ENCODE results near the gene GYPC. TPM values are rescaled to one million over a fixed set of nuclear protein-coding genes. Genes with fewer than 3 reads are reported as not detected.

The GYPC gene
- total RNA-seq, 1 experiment from 2014 or later, result 13.6 TPM

GRCh38 chr2:126676221-126677175 lies 20.5 kb downstream of the GYPC start:
- no peak for DNase-seq

More at GRCh38 chr2:126676221-126677175, 20.5 kb downstream of the GYPC start:
- Mint-ChIP-seq H3K9me3 (peaks cover 23 to 25% of the 10 kb centered on the region in 2 experiments), H3K4me1 (no peaks in the 10 kb centered on the region), H3K27me3 (ENCODE audit: low read depth) (no peaks in the 10 kb centered on the region; the same call in none of the 2 replicates), H3K4me3 (no peak overlapping the region; a peak in 1 of 5 replicates), H3K36me3 (ENCODE audit: insufficient read depth in 1 of 3, low read depth in 3 of 3) (peaks cover 13 to 31% (median 20%) of the 10 kb centered on the region in 3 experiments), H3K27ac (no peak overlapping the region)
- Histone ChIP-seq H2BK20ac (ENCODE audit: low read depth, low read length, poor library complexity, severe bottlenecking) (no peak overlapping the region), H3K23ac (ENCODE audit: insufficient read length, low read depth, low read length) (no peak overlapping the region), H2AK5ac (ENCODE audit: insufficient read length, low read length) (no peak overlapping the region), H3K56ac (ENCODE audit: insufficient read length, low read depth, low read length) (no peak overlapping the region), H2BK12ac (ENCODE audit: insufficient read length, low read depth, low read length) (no peak overlapping the region), H2BK15ac (ENCODE audit: low read depth, low read length) (no peak overlapping the region), H3K4me1 (ENCODE audit: insufficient read depth, low read length) (no peaks in the 10 kb centered on the region), H3K9me3 (ENCODE audit: control insufficient read depth, low read depth, low read length) (peaks cover 9% of the 10 kb centered on the region), H4K20me1 (ENCODE audit: control insufficient read depth, insufficient read depth, insufficient read length) (no peaks in the 10 kb centered on the region), H4K8ac (replicated peaks; ENCODE audit: insufficient read length, low read depth, low read length) (no peak overlapping the region), H3K4me2 (ENCODE audit: insufficient read depth, insufficient read length, low read length) (no peak overlapping the region), H2BK120ac (ENCODE audit: low read depth, low read length, poor library complexity, severe bottlenecking) (no peak overlapping the region), H4K5ac (ENCODE audit: insufficient read length, low read depth, low read length) (no peak overlapping the region), H3K23me2 (ENCODE audit: insufficient read length, low read depth, low read length, poor library complexity, severe bottlenecking) (no peaks in the 10 kb centered on the region), H3K4ac (ENCODE audit: low read depth, low read length) (no peak overlapping the region), H2AFZ (ENCODE audit: low read length) (no peak overlapping the region), H3K9ac (ENCODE audit: extremely low read depth, insufficient read length, low read length) (no peak overlapping the region), H3K27ac (ENCODE audit: insufficient read length, low read depth, low read length) (no peak overlapping the region), H4K91ac (ENCODE audit: insufficient read length, low read depth, low read length) (no peak overlapping the region), H3K27me3 (ENCODE audit: insufficient read depth, low read length) (no peaks in the 10 kb centered on the region), H3K79me1 (ENCODE audit: insufficient read depth, low read depth, low read length, poor library complexity, severe bottlenecking) (no peaks in the 10 kb centered on the region), H3K18ac (ENCODE audit: insufficient read length, low read depth, low read length) (no peak overlapping the region), H3K14ac (ENCODE audit: insufficient read depth, low read length) (no peak overlapping the region), H2BK5ac (ENCODE audit: insufficient read length, low read length) (no peak overlapping the region), H3T11ph (ENCODE audit: low read length) (no peak overlapping the region), H3K79me2 (ENCODE audit: insufficient read depth, low read length) (no peaks in the 10 kb centered on the region)
- no peak for TF ChIP-seq CTCF (conservative IDR thresholded peaks at IDR 0.05)
- WGBS (ENCODE audit: extremely low coverage, insufficient read length, low lambda C conversion rate), result no CpG with 5 or more reads among the region's 1 CpG
